SK-N-SH treated with all-trans-retinoic acid at 6 μM for 48 hours (cell line): Measurements from ENCODE around the gene PEMT.

Source experiments
- ATAC-seq: fragments of 200-7000 bp; cut with Tn5 transposase; 3 replicates; pipeline ENCODE4 v1.9.1; 2020; ENCODE audit warnings: mild to moderate bottlenecking, moderate library complexity
- ARNTL ChIP-seq: fragments of 450-650 bp; formaldehyde crosslinking; IDR thresholded peaks from 2 replicates; pipeline ENCODE4 v1.5.0; 2020; ENCODE audit warnings: low read depth, mild to moderate bottlenecking, moderate library complexity, borderline replicate concordance
- BACH2 ChIP-seq: fragments of 250-450 bp; sonication (Bioruptor Pico); IDR thresholded peaks from 2 replicates; pipeline ENCODE4 v1.9.0; 2021; ENCODE audit warnings: mild to moderate bottlenecking, borderline replicate concordance
- CREB5 ChIP-seq: fragments of 250-450 bp; sonication (Bioruptor Pico); IDR thresholded peaks from 2 replicates; pipeline ENCODE4 v1.5.1; 2020; ENCODE audit warnings: low read depth, mild to moderate bottlenecking, moderate library complexity
- CSRNP3 ChIP-seq: fragments of 250-450 bp; sonication (Bioruptor Pico); IDR thresholded peaks from 2 replicates; pipeline ENCODE4 v1.5.1; 2021; ENCODE audit warnings: mild to moderate bottlenecking, moderate library complexity
- GLIS3 ChIP-seq: fragments of 250-450 bp; sonication (Bioruptor Pico); IDR thresholded peaks from 2 replicates; pipeline ENCODE4 v1.5.0; 2020; ENCODE audit warnings: mild to moderate bottlenecking, moderate library complexity
- ISL1 ChIP-seq: fragments of 250-450 bp; sonication (Bioruptor Pico); IDR thresholded peaks from 2 replicates; pipeline ENCODE4 v2.1.2; 2022; ENCODE audit warnings: mild to moderate bottlenecking, moderate library complexity
- OSR1 ChIP-seq: fragments of 250-450 bp; sonication (Bioruptor Pico); IDR thresholded peaks from 2 replicates; pipeline ENCODE4 v1.8.0; 2022; ENCODE audit warnings: moderate library complexity, mild to moderate bottlenecking, inconsistent platforms
- PATZ1 ChIP-seq: fragments of 250-450 bp; sonication (Bioruptor Pico); IDR thresholded peaks from 2 replicates; pipeline ENCODE4 v1.8.0; 2020; ENCODE audit warnings: mild to moderate bottlenecking, moderate library complexity, borderline replicate concordance
- PPARA ChIP-seq: fragments of 250-450 bp; sonication (Bioruptor Pico); IDR thresholded peaks from 2 replicates; pipeline ENCODE4 v1.5.0; 2020; ENCODE audit warnings: mild to moderate bottlenecking, borderline replicate concordance
- RARB ChIP-seq: fragments of 250-450 bp; sonication (Bioruptor Pico); IDR thresholded peaks from 2 replicates; pipeline ENCODE4 v1.8.0; 2021; ENCODE audit warnings: mild to moderate bottlenecking, moderate library complexity
- SNAI2 ChIP-seq: fragments of 250-450 bp; sonication (Bioruptor Pico); IDR thresholded peaks from 2 replicates; pipeline ENCODE4 v1.5.0; 2020; ENCODE audit warnings: mild to moderate bottlenecking, moderate library complexity
- TCF4 ChIP-seq: fragments of 250-450 bp; sonication (Bioruptor Pico); IDR thresholded peaks from 2 replicates; pipeline ENCODE4 v1.8.0; 2021; ENCODE audit warnings: mild to moderate bottlenecking, moderate library complexity, borderline replicate concordance
- ZFP30 ChIP-seq: fragments of 450-650 bp; formaldehyde crosslinking; IDR thresholded peaks from 2 replicates; pipeline ENCODE4 v1.5.0; 2022; ENCODE audit warnings: mild to moderate bottlenecking, moderate library complexity
- ZNF565 ChIP-seq: fragments of 450-650 bp; formaldehyde crosslinking; conservative IDR thresholded peaks from 2 replicates; pipeline ENCODE4 v1.5.0; 2020; ENCODE audit warnings: low read depth, mild to moderate bottlenecking, moderate library complexity
- ZNF70 ChIP-seq: fragments of 450-650 bp; formaldehyde crosslinking; IDR thresholded peaks from 2 replicates; pipeline ENCODE4 v1.5.0; 2020; ENCODE audit warnings: mild to moderate bottlenecking, moderate library complexity
- ZNF8 ChIP-seq: fragments of 450-650 bp; formaldehyde crosslinking; IDR thresholded peaks from 2 replicates; pipeline ENCODE4 v1.5.0; 2020; ENCODE audit warnings: mild to moderate bottlenecking, moderate library complexity
- TF ChIP-seq, protein P1 (sequence below): fragments of 250-450 bp; sonication (Bioruptor Pico); IDR thresholded peaks from 2 replicates; pipeline ENCODE4 v1.8.0; 2021; ENCODE audit warnings: low read depth, mild to moderate bottlenecking, moderate library complexity, borderline replicate concordance

Gene PEMT

DNA sequence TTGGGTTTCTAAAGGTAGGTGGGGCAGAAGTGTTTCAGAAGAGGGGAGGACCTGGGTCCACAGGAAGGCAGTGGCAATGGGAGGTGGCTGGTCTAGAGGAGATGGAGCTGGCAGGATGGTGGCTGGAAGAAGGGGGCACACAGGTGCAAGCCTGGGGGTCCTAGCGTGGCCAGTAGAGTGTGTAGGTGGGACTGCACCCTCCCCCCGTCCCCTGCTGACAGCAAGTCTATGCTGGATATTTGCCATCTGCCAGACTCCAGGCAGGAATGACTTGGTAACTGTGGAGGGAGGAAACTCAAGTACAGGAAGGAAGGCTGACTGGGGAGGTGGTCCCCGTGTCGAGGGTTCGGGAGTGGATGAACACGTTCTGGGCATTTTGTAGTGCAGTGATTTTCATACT is 106.1 kb downstream of the PEMT start:
- no peak for TF ChIP-seq ZNF565 (CRISPR knock-in tag)
- no peak for TF ChIP-seq TCF4
- TF ChIP-seq GLIS3 (CRISPR knock-in tag), result no peak
- TF ChIP-seq PPARA, result no peak
- no peak for ATAC-seq

DNA sequence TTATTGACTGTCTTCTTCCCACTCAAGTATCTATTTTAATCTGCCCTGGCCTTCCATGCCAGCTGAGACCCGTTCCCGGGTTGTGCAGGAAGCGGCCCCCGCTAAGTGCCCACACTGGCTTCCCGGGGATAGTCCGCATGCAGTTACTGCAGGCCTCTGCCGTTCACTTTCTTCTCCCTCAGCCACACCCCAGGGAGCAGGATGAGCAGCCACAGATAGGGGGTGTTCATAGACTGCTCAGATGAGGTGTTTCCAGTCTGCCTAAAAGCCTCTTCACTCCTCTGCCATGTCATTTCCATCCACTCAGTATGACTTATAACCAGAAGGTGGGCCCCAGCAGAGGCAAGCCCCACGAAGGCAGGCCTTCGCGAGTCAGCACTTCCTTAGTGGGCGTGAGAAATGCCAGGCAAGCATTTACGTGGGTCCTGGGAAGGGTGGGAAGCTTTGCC is 107.0 kb downstream of the PEMT start:
- no peak for ATAC-seq

DNA sequence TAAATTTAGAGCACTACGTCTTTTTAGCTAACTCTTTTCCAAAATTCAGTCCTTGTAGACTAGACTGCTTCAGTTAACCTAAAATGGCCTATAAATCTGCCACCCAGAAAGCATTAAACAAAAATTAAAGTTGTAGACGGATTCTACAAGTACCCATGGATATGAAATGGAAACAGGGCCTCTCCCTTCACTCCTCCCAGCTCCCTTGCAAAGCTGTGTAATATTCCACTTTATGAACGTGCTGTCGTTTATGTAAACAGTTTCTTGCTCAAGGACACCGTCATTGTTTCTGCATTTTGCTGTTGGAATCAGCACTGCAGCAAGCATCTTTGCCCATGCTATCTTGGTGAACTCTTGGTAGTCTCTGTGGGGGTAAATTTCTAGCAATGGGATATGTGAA is 109.6 kb downstream of the PEMT start:
- TF ChIP-seq PATZ1 (CRISPR knock-in tag) (no peak), SNAI2 (CRISPR knock-in tag) (no peak), OSR1 (CRISPR knock-in tag) (no peak), PPARA (no peak), ARNTL (CRISPR knock-in tag) (no peak), ZNF8 (CRISPR knock-in tag) (no peak), ZFP30 (CRISPR knock-in tag) (no peak), ISL1 (CRISPR knock-in tag) (no peak)
- ATAC-seq, result no peak

More for the DNA sequence above, 107.0 kb downstream of the PEMT start:
- TF ChIP-seq CREB5, result no peak
- no peak for TF ChIP-seq PPARA
- no peak for TF ChIP-seq RARB (CRISPR knock-in tag)
- TF ChIP-seq ZNF70 (CRISPR knock-in tag), result no peak

DNA sequence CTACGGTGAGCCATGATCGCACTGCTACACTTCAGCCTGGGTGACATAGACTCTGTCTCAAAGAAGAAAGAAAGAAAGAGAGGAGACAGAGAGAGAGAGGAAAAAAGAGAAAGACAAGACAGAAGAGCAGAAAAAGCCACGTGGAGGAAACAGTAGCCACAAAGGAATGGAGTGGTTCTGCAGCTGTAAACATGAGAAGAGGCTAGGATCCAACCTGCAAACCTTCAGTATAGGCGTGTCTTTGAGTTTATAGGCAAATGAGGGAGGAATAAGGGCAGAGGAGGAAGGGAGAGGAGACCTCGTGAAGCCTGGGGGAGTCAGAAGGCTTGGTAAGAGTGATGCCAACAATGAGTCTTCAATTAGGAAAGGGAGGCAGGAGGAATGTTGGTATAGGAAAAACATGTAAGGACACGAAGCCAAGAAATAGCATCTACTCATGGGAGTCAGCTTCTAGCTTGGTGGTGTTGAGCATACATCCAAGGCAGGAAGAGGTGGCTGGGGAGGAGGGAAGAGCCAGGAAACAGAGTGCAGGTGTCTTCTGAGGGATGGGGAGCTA is 110.8 kb downstream of the PEMT start:
- ATAC-seq, result no peak
- TF ChIP-seq ZFP30 (CRISPR knock-in tag), result no peak
- TF ChIP-seq TCF4, result no peak

DNA sequence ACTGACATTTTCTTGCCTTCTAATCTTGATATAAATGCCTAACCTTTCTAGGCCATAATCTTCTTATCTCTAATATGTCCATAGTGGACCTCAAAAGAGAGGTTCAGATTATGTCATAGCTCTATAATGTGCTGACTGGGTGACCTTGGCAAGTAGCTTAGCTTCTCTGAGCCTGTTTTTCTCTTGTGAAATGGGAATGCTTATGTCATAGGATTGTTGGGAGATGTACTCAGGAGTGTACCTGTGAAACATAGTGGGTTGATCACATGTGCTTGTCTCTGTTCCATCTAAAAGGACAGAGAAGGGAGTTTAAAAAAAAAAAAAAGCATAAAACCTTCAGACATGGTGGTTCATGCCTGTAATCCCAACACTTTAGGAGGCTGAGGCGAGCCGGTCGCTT is 112.3 kb downstream of the PEMT start:
- no peak for ATAC-seq
- no peak for TF ChIP-seq ZNF70 (CRISPR knock-in tag)
- TF ChIP-seq, protein P1, sequence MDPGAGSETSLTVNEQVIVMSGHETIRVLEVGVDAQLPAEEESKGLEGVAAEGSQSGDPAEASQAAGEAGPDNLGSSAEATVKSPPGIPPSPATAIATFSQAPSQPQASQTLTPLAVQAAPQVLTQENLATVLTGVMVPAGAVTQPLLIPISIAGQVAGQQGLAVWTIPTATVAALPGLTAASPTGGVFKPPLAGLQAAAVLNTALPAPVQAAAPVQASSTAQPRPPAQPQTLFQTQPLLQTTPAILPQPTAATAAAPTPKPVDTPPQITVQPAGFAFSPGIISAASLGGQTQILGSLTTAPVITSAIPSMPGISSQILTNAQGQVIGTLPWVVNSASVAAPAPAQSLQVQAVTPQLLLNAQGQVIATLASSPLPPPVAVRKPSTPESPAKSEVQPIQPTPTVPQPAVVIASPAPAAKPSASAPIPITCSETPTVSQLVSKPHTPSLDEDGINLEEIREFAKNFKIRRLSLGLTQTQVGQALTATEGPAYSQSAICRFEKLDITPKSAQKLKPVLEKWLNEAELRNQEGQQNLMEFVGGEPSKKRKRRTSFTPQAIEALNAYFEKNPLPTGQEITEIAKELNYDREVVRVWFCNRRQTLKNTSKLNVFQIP (CRISPR knock-in tag), result no peak
- TF ChIP-seq PATZ1 (CRISPR knock-in tag), result no peak
- TF ChIP-seq CSRNP3 (CRISPR knock-in tag), result no peak
- no peak for TF ChIP-seq BACH2 (CRISPR knock-in tag)
- no peak for TF ChIP-seq ISL1 (CRISPR knock-in tag)
- no peak for TF ChIP-seq CREB5
- TF ChIP-seq PPARA, result no peak
